Liver (tissue), 9 donors: ENCODE measurements around the gene MLLT6. TPM values are rescaled to one million over a fixed set of nuclear protein-coding genes. Genes with fewer than 3 reads are reported as not detected.

ENCODE experiments used
- DNase-seq: peaks from one replicate; pipeline ENCODE4 v3.0.0-alpha.2; 2017; ENCODE audit warnings: low spot score
- H3K27ac ChIP-seq, 2 donors: one replicate each; pipeline ENCODE4 v1.7.0; 2013; ENCODE audit warnings: inconsistent platforms in 2 of 2, low read length in 2 of 2, control low read depth in 1 of 2, low read depth in 1 of 2, mild to moderate bottlenecking in 1 of 2
- H3K27me3 ChIP-seq, 4 donors: one replicate each; pipeline versions ENCODE4 v1.6.1 to v1.7.0; 2013; ENCODE audit warnings: low read length in 3 of 4, inconsistent platforms in 1 of 4, mild to moderate bottlenecking in 1 of 4, moderate library complexity in 1 of 4; ENCODE audit not compliant: control insufficient read depth in 4 of 4, insufficient read depth in 4 of 4
- H3K36me3 ChIP-seq, 4 donors: one replicate each; pipeline versions ENCODE4 v1.6.1 to v1.7.0; 2013; ENCODE audit warnings: low read length in 3 of 4, mild to moderate bottlenecking in 3 of 4, low read depth in 1 of 4, moderate library complexity in 1 of 4; ENCODE audit not compliant: control insufficient read depth in 4 of 4, insufficient read depth in 3 of 4
- H3K4me1 ChIP-seq, 4 donors: one replicate each; pipeline versions ENCODE4 v1.6.1 to v1.7.0; 2013; ENCODE audit warnings: low read length in 3 of 4, mild to moderate bottlenecking in 3 of 4, moderate library complexity in 1 of 4; ENCODE audit not compliant: control insufficient read depth in 4 of 4, insufficient read depth in 4 of 4
- H3K4me3 ChIP-seq, 3 donors: one replicate each; pipeline versions ENCODE4 v1.6.1 to v1.7.0; 2013; ENCODE audit warnings: low read length in 3 of 3, control low read depth in 1 of 3, low read depth in 1 of 3, mild to moderate bottlenecking in 1 of 3
- H3K9ac ChIP-seq, 2 donors: one replicate each; pipeline ENCODE4 v1.7.0; 2013; ENCODE audit warnings: low read length in 2 of 2, mild to moderate bottlenecking in 2 of 2, moderate library complexity in 2 of 2, control low read depth in 1 of 2, low read depth in 1 of 2
- H3K9me3 ChIP-seq, 4 donors: one replicate each; pipeline versions ENCODE4 v1.6.1 to v1.7.0; 2013; ENCODE audit warnings: low read length in 3 of 4; ENCODE audit not compliant: control insufficient read depth in 4 of 4
- ATF3 ChIP-seq: IDR thresholded peaks from 2 replicates; pipeline ENCODE4 v1.6.1; 2016; ENCODE audit warnings: antibody characterized with exemption
- CTCF ChIP-seq: fragments of 150-350 bp; IDR thresholded peaks from 2 replicates; pipeline ENCODE4 v1.5.1; 2017; ENCODE audit warnings: improper control_type of control experiment, low read depth, low read length; ENCODE audit not compliant: missing input control
- EGR1 ChIP-seq, 2 donors: IDR thresholded peaks; 2 replicates each; pipeline ENCODE4 v1.6.1; 2016 to 2018; ENCODE audit warnings: antibody characterized with exemption in 2 of 2, low read depth in 2 of 2
- FOXA1 ChIP-seq: IDR thresholded peaks from 2 replicates; pipeline ENCODE4 v1.6.1; 2016; ENCODE audit warnings: antibody characterized with exemption
- FOXA2 ChIP-seq: IDR thresholded peaks from 2 replicates; pipeline ENCODE4 v1.6.1; 2016; ENCODE audit warnings: antibody characterized with exemption
- GABPA ChIP-seq, 2 donors: IDR thresholded peaks in 1 of 2; conservative IDR thresholded peaks in 1 of 2; 2 replicates each; pipeline ENCODE4 v1.6.1; 2016; ENCODE audit warnings: antibody characterized with exemption in 2 of 2, mild to moderate bottlenecking in 1 of 2, moderate library complexity in 1 of 2
- HNF4A ChIP-seq, 2 donors: conservative IDR thresholded peaks; 2 replicates each; pipeline ENCODE4 v1.6.1; 2016; ENCODE audit warnings: antibody characterized with exemption in 2 of 2, mild to moderate bottlenecking in 2 of 2
- HNF4G ChIP-seq: IDR thresholded peaks from 2 replicates; pipeline ENCODE4 v1.6.1; 2016; ENCODE audit warnings: antibody characterized with exemption
- JUND ChIP-seq, 2 donors: IDR thresholded peaks; 2 replicates each; pipeline ENCODE4 v1.6.1; 2016; ENCODE audit warnings: antibody characterized with exemption in 2 of 2
- MAX ChIP-seq: IDR thresholded peaks from 2 replicates; pipeline ENCODE4 v1.6.1; 2016; ENCODE audit warnings: antibody characterized with exemption
- NR2F2 ChIP-seq: IDR thresholded peaks from 2 replicates; pipeline ENCODE4 v1.6.1; 2016; ENCODE audit warnings: antibody characterized with exemption
- RAD21 ChIP-seq, 2 donors: IDR thresholded peaks; 2 replicates each; pipeline ENCODE4 v1.6.1; 2016; ENCODE audit warnings: antibody characterized with exemption in 2 of 2, mild to moderate bottlenecking in 2 of 2
- REST ChIP-seq: IDR thresholded peaks from 2 replicates; pipeline ENCODE4 v1.6.1; 2016; ENCODE audit warnings: antibody characterized with exemption, mild to moderate bottlenecking
- RXRA ChIP-seq, 2 donors: IDR thresholded peaks; 2 replicates each; pipeline ENCODE4 v1.6.1; 2017 to 2018; ENCODE audit warnings: antibody characterized with exemption in 2 of 2, mild to moderate bottlenecking in 1 of 2
- SP1 ChIP-seq: IDR thresholded peaks from 2 replicates; pipeline ENCODE4 v1.6.1; 2018; ENCODE audit warnings: antibody characterized with exemption, mild to moderate bottlenecking
- TAF1 ChIP-seq: conservative IDR thresholded peaks from 2 replicates; pipeline ENCODE4 v1.6.1; 2016; ENCODE audit warnings: antibody characterized with exemption, mild to moderate bottlenecking
- YY1 ChIP-seq: IDR thresholded peaks from 2 replicates; pipeline ENCODE4 v1.6.1; 2016; ENCODE audit warnings: antibody characterized with exemption, mild to moderate bottlenecking
- ZBTB33 ChIP-seq: IDR thresholded peaks from 2 replicates; pipeline ENCODE4 v1.6.1; 2016; ENCODE audit warnings: antibody characterized with exemption
- WGBS: extraction: QIAGEN DNeasy Blood & Tissue Kit; methylation state at CpG from one replicate; pipeline ENCODE4 v1.1.7; 2013; 5-methylcytosine and 5-hydroxymethylcytosine counted together
- polyA plus RNA-seq, 2 donors: library from polyadenylated mRNA; stranded (reverse) in 1 of 2; unstranded in 1 of 2; fragments of 200-250 nt in 1 of 2; fragments of >200 nt in 1 of 2; fragmentation: Nextera tagmentation in 1 of 2; extraction: Ambion mirVana in 1 of 2; gene quantifications; one replicate each; pipeline versions ENCODE4 v1.2.1 to v1.2.3, GENCODE V29; 2013 to 2015
- total RNA-seq, 2 donors: library from RNA; depleted of rRNA; stranded (reverse); fragments of >200 nt; gene quantifications; one replicate each; pipeline ENCODE4 v1.2.3, GENCODE V29; 2014
- donor health status: healthy.
- donor health status: healthy.
- donor health status: healthy.
- donor health status: healthy.
- donor health status: healthy.

The MLLT6 gene
- total RNA-seq, result 10 to 100 TPM in 1 of 2 donors, 1 to 10 TPM in 1; 8.5 to 22.8 TPM
- polyA plus RNA-seq, result 1 to 10 TPM; 3.3 to 7.7 TPM

DNA sequence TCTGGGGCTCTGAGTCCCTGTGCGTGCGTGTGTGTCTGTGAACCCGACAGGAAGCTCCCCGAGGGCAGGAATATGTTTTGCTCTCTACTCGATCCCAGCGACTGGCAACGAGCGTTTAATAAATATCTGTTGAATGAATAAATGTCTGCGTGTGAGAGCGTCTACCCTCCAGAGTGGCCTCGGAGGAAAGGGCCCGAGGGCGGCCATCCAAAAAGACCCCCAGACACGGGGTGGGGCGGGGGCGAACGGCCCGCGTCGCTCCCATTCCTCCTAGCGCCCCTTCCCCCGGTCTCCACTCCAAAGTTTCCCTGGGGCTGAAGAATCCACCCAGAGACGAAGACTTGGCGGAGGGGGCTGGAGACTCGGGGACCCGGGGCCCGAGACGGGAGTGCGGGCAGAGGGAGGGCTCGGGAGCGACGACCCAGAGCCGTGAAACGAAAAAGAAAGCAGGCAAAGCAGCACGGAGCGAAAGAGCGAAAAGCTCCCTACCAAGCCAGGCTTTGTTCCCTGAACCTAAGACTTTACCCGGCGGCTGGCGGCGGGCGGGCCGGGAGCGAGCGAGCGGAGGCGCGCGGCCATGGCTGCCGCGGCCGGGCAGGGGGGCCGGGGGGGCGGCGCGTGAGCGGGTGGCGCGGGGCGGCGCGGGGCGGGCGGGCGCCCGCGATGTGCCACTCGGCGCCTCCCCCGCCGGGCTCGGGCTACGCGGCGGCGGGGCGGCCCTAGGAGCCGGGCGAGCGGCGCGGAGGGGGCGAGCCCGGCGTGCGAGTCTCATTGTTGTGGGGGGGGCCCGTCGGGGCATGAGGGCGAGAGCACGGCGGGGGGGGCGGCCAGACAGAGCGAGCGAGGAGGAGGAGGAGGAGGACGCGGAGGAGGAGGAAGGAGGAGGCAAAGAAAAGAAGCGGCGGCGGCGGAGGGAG, at the start of gene MLLT6:
Gene MLLT6 (plus strand): TSS at position 668 of the 917 bp plus-strand sequence. CDS start 360 bp downstream, outside the sequence.
- Histone ChIP-seq H3K9me3 (no peaks in the 10 kb centered on the region), H3K27me3 (no peaks in the 10 kb centered on the region), H3K4me1 (peaks cover 2 to 38% (median 21%) of the 10 kb centered on the region in 4 donors), H3K9ac (peak within 1 kb of the TSS; percentile 88 to 94), H3K27ac (peak within 1 kb of the TSS; percentile 89 to 92), H3K4me3 (peak within 1 kb of the TSS; percentile 78 to 83 (median 83)), H3K36me3 (peaks cover 0 to 4% (median under 1%) of the 10 kb centered on the region in 4 donors)
- TF ChIP-seq YY1 (peak; percentile 28), GABPA (IDR thresholded peaks at IDR 0.05 in 1 of 2, conservative IDR thresholded peaks at IDR 0.05 in 1 of 2) (no peak), CTCF (no peak), HNF4G (no peak), RXRA (IDR thresholded peaks at IDR 0.05) (peak in 1 of 2 donors; percentile 9), JUND (IDR thresholded peaks at IDR 0.05) (no peak), EGR1 (IDR thresholded peaks at IDR 0.05; ENCODE audit: low read depth in 2 of 2) (no peak), HNF4A (conservative IDR thresholded peaks at IDR 0.05) (no peak), TAF1 (peak; percentile 29), NR2F2 (no peak), ZBTB33 (no peak), FOXA1 (no peak), SP1 (peak; percentile 21), ATF3 (no peak), RAD21 (IDR thresholded peaks at IDR 0.05) (no peak), REST (no peak), FOXA2 (no peak), MAX (no peak)
- peak; percentile 73 for DNase-seq
- WGBS, result under 1% methylated on average over 99 of the region's 100 CpGs
